Duodenal mucosa (tissue), 2 donors: ENCODE measurements around the gene VPS41.
"Not testable (repeated sequence)": the region's sequence is repeated elsewhere in the genome, so short reads cannot be mapped to it uniquely, and the experiment has no call there.

Experiments used
- H3K27ac ChIP-seq: one replicate; pipeline ENCODE4 v1.7.0; 2013; ENCODE audit warnings: low read depth, low read length
- H3K27me3 ChIP-seq, 2 donors: one replicate each; pipeline ENCODE4 v1.7.0; 2013; ENCODE audit warnings: low read length in 2 of 2, control low read depth in 1 of 2; ENCODE audit not compliant: insufficient read depth in 2 of 2, control insufficient read depth in 1 of 2
- H3K36me3 ChIP-seq, 2 donors: one replicate each; pipeline ENCODE4 v1.7.0; 2013; ENCODE audit warnings: low read length in 2 of 2, control low read depth in 1 of 2; ENCODE audit not compliant: insufficient read depth in 2 of 2, control insufficient read depth in 1 of 2
- H3K4me1 ChIP-seq, 2 donors: one replicate each; pipeline ENCODE4 v1.7.0; 2013; ENCODE audit warnings: low read length in 2 of 2, control low read depth in 1 of 2; ENCODE audit not compliant: insufficient read depth in 2 of 2, control insufficient read depth in 1 of 2
- H3K4me3 ChIP-seq, 2 donors: one replicate each; pipeline ENCODE4 v1.7.0; 2013; ENCODE audit warnings: low read length in 2 of 2, low read depth in 1 of 2
- H3K9ac ChIP-seq, 2 donors: one replicate each; pipeline ENCODE4 v1.7.0; 2013; ENCODE audit warnings: low read length in 2 of 2, low read depth in 1 of 2
- H3K9me3 ChIP-seq, 2 donors: one replicate each; pipeline ENCODE4 v1.7.0; 2013; ENCODE audit warnings: low read length in 2 of 2, control low read depth in 1 of 2; ENCODE audit not compliant: control insufficient read depth in 1 of 2

The VPS41 gene

DNA sequence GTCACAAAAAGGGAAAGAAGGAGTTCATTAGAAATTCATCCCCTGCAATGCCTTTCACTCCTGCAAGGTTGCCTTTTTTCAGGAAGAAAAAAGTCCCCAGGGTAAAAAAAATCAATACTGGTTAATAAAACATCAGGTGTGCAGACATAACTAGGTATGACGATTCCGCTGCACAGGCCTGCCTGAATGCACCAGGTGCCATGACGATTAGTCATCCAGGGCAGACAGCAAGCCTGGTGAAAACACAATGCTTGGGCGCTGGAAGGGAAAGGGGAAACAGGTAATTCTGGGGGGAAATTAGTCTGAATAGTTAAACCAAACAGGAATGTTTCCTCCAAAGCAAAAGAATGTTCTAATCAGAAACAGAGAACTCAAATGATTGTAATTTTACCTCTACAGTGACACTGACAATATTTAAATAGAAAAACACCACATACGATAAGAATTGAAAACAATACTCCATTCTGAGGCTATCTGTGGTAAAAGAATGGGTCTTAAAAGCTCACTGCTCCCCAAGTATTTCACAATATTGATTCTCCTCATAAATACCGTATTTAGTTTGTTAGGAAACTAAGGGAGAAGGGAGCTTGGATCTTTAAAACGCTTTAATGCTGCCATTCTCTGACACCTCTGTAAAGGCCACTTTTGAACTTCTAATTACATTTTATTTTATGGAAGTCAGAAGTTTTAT, 45.2 kb downstream of the VPS41 start:
- Histone ChIP-seq H3K9me3 (no peaks in the 10 kb centered on the region), H3K27ac (no peak overlapping the region), H3K4me3 (no peak overlapping the region), H3K36me3 (peaks cover 15 to 22% of the 10 kb centered on the region in 2 donors), H3K9ac (no peak overlapping the region), H3K4me1 (peaks cover 0 to 4% of the 10 kb centered on the region in 2 donors), H3K27me3 (no peaks in the 10 kb centered on the region)

GRCh38 chr7:38862666-38863065, 46.3 kb downstream of the VPS41 start:
- Histone ChIP-seq H3K27ac (no peak overlapping the region), H3K36me3 (peaks cover 7 to 11% of the 10 kb centered on the region in 2 donors), H3K9ac (no peak overlapping the region), H3K9me3 (no peaks in the 10 kb centered on the region), H3K4me1 (peaks cover 0 to 4% of the 10 kb centered on the region in 2 donors), H3K4me3 (no peak overlapping the region), H3K27me3 (no peaks in the 10 kb centered on the region)

DNA sequence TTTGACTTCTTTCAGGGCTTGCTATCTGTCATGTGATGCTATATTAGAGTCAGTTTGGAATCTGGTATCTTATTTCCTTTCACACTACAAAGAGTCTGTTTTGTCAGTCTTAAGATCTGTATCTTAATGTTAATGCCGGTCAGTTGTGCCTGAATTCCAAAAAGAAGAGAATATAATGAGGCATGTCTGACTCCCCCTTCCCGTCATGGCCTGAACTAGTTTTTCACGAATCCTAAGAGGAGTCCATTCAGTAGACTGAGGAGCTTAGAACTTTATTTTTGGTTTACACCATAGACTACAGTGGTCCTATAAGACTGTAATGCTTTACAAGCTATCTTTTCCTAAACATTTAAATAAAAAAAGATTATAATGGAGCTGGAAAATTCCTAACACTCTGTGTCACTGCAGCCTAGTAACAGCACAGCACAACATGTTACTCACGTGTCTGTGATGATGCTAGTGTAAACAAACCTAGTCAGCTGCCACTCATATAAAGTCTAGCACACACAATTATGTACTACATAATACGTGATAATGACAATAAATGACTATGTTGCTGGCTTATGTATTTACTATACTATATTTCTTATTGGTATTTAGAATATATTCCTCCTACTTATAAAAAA, 50.6 kb downstream of the VPS41 start:
- H3K4me1 ChIP-seq = peaks cover 0 to 3% of the 10 kb centered on the region in 2 donors
- H3K36me3 ChIP-seq = peaks cover 3 to 6% of the 10 kb centered on the region in 2 donors
- H3K9ac ChIP-seq = no peak overlapping the region
- no peak overlapping the region for H3K27ac ChIP-seq
- no peak overlapping the region for H3K4me3 ChIP-seq
- H3K27me3 ChIP-seq = no peaks in the 10 kb centered on the region
- no peaks in the 10 kb centered on the region for H3K9me3 ChIP-seq

DNA sequence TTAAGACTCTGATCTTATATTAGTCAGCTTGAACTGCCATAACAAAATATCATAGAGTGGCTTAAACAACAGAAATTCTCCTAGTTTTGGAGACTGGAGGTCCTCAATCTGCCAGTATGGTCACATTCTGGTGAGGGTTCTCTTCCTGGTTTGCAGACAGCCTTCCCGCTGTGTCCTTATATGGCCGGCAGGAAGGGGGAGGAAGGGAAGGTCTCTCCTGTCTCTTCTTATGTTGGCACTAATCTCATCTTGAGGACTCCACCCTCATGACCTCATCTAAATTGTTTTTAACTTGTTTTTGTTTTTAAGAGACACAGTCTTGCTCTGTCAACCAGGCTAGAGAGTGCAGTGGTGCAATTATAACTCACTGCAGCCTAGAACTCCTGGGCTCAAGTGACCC, 53.1 kb downstream of the VPS41 start:
- H3K36me3 ChIP-seq = no peaks in the 10 kb centered on the region
- H3K27ac ChIP-seq = no peak overlapping the region
- no peaks in the 10 kb centered on the region for H3K27me3 ChIP-seq
- H3K4me3 ChIP-seq = no peak overlapping the region
- no peak overlapping the region for H3K9ac ChIP-seq
- H3K4me1 ChIP-seq = no peaks in the 10 kb centered on the region
- no peaks in the 10 kb centered on the region for H3K9me3 ChIP-seq

DNA sequence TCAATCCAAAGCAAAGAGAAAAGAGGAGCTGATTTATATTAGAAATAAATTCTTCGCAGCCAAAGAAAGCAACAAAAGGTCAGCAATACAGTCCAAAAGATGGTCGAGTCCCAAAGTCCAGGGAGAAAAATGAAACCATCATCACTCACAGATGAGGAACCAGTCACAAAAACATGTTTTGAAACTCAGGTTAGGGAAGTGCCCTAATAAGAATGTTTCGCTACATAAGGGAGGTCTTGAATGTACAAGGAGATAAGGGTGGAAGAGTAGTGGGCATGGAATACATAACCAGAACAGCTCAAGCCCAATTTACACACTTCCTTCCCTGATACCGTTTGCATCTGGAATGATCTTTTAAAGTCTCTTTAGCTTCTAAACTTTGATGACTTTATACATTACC, 53.6 kb downstream of the VPS41 start:
- Histone ChIP-seq H3K9me3 (no peaks in the 10 kb centered on the region), H3K4me3 (no peak overlapping the region), H3K36me3 (no peaks in the 10 kb centered on the region), H3K27ac (no peak overlapping the region), H3K4me1 (no peaks in the 10 kb centered on the region), H3K9ac (no peak overlapping the region), H3K27me3 (no peaks in the 10 kb centered on the region)

DNA sequence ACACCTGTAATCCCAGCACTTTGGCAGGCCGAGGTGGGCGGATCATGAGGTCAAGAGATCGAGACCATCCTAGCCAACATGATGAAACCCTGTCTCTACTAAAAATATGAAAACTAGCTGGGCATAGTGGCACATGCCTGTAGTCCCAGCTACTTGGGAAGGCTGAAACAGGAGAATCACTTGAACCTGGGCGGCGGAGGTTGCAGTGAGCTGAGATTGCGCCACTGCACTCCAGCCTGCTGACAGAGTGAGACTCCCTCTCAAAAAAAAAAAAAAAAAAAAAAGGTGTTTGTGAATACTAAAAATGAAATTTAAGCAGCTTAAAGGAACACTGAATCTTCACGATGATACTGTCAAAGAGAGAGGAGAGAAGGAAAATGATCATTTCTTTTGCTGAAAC, 54.0 kb downstream of the VPS41 start:
- not testable (repeated sequence) for H3K9ac ChIP-seq, H3K4me1 ChIP-seq, H3K36me3 ChIP-seq, H3K27me3 ChIP-seq, H3K4me3 ChIP-seq, H3K27ac ChIP-seq, H3K9me3 ChIP-seq

DNA sequence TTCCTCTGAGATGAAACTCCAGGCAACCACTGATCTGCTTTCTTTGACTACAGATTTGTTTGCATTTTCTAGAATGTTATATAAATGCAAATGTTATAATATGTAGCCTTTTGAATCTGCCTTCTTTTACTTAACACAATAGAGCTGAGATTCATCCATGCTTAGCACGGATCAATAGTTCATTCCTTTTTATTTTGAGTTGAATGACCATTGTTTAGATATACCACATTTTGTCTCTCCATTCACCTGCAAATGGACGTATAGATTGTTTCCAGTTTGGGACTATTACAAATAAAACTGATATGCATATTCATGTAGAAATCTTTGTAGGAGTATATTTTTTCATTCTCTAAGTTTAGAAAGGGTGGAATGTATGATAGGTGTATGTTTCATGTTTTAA, 57.7 kb downstream of the VPS41 start:
- Histone ChIP-seq H3K4me1 (no peaks in the 10 kb centered on the region), H3K9me3 (no peaks in the 10 kb centered on the region), H3K27ac (no peak overlapping the region), H3K27me3 (no peaks in the 10 kb centered on the region), H3K9ac (no peak overlapping the region), H3K36me3 (peaks cover 0 to 2% of the 10 kb centered on the region in 2 donors), H3K4me3 (no peak overlapping the region)

DNA sequence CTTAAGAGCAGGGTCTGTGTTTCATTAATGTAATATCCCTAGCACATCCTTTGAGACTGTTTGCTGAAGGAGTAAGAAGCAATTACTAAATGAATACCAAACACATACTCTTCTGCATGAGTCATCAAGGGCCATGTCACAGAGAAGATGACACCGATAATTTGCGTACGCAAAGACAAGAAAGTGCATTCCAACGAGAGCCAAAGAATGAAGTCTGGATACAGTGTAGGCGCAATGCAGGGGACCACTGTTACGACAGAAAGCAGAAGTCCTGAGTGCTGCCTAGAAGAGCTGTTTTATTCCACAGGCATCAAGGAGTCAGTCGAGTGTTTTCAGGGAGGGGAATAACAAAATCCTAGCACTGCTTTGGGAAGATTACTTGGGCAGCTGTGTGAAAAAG, 62.7 kb downstream of the VPS41 start:
- Histone ChIP-seq H3K4me3 (no peak overlapping the region), H3K9me3 (no peaks in the 10 kb centered on the region), H3K4me1 (no peaks in the 10 kb centered on the region), H3K27ac (no peak overlapping the region), H3K9ac (no peak overlapping the region), H3K36me3 (peaks cover 0 to 3% of the 10 kb centered on the region in 2 donors), H3K27me3 (no peaks in the 10 kb centered on the region)

DNA sequence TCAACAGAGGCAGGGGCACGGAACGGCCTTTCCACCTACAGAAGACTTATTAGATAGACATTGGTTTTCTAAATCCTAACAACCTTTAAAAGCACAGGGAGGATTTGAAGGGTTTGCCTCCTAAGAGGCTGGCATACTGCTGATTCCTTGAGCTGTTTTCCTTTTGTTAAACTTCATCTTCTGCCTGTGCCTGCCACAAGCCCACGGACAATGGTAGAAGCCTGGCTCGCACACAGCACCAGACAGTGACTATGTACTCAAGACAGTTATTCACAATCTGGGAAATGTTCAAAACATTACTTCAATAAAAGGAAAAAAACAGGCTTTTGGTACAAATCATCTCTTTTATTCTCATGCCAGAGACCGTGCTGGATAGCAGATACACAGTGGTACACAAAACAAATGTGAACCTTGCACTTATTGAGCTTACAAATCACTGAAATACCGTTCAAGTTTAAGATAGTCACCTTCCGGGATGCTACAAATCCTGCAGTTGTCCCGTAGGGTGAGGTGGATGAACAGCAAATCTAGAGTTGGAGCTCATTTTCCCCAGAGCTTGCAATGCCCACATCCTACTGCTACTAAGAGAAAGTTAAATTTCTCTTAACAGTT, 63.9 kb downstream of the VPS41 start:
- H3K4me1 ChIP-seq = no peaks in the 10 kb centered on the region
- peaks cover 0 to 3% of the 10 kb centered on the region in 2 donors for H3K36me3 ChIP-seq
- no peak overlapping the region for H3K4me3 ChIP-seq
- no peaks in the 10 kb centered on the region for H3K9me3 ChIP-seq
- no peak overlapping the region for H3K27ac ChIP-seq
- no peaks in the 10 kb centered on the region for H3K27me3 ChIP-seq
- H3K9ac ChIP-seq = no peak overlapping the region

GRCh38 chr7:38842746-38843145, 66.2 kb downstream of the VPS41 start:
- H3K9me3 ChIP-seq = no peaks in the 10 kb centered on the region
- no peak overlapping the region for H3K27ac ChIP-seq
- peaks cover 0 to 3% of the 10 kb centered on the region in 2 donors for H3K36me3 ChIP-seq
- no peaks in the 10 kb centered on the region for H3K4me1 ChIP-seq
- no peak overlapping the region for H3K4me3 ChIP-seq
- no peaks in the 10 kb centered on the region for H3K27me3 ChIP-seq
- no peak overlapping the region for H3K9ac ChIP-seq
